ENCODE results near the gene HIVEP1.

GRCh38 chr6:12000174-12000573 is 11.9 kb upstream of the HIVEP1 start:
- TF ChIP-seq YY1 (IDR thresholded peaks at IDR 0.05; ENCODE audit: insufficient read depth, insufficient read length) (no peak), ZNF274 (IDR thresholded peaks at IDR 0.05; ENCODE audit: low read depth, low read length) (no peak), SUZ12 (IDR thresholded peaks at IDR 0.05; ENCODE audit: extremely low read depth, insufficient read depth, insufficient read length) (no peak)
